Right renal pelvis (tissue), 4 donors: Measurements from ENCODE around the gene SPDYC. TPM values are rescaled to one million over a fixed set of nuclear protein-coding genes. Genes with fewer than 3 reads are reported as not detected.

Experiments used
- DNase-seq, 4 donors: peaks; one replicate each; pipeline ENCODE4 v3.0.0-alpha.2; 2013; ENCODE audit warnings: low read depth in 4 of 4, low spot score in 3 of 4, missing footprints in 1 of 4
- polyA plus RNA-seq, 4 donors: library from polyadenylated mRNA; unstranded; fragments of 120-200 nt; gene quantifications; one replicate each; pipeline ENCODE4 v1.2.1, GENCODE V29; 2013; ENCODE audit not compliant: insufficient read length in 4 of 4

Gene SPDYC
- polyA plus RNA-seq, 4 donors: 0.15 to 0.17 TPM; not detected in 2

- DNase-seq: no peak
These were observed 34.1 kb downstream of the SPDYC start for GRCh38 chr11:65204143-65204542.

- DNase-seq: no peak
These were observed 34.9 kb downstream of the SPDYC start for GRCh38 chr11:65204646-65205601.

- no peak for DNase-seq
These were observed 35.6 kb downstream of the SPDYC start for GRCh38 chr11:65205602-65205967.

GRCh38 chr11:65206441-65206841 lies 36.4 kb downstream of the SPDYC start:
- DNase-seq: no peak

GRCh38 chr11:65206901-65207300 lies 36.9 kb downstream of the SPDYC start:
- DNase-seq: no peak

GRCh38 chr11:65207918-65208784 lies 38.1 kb downstream of the SPDYC start:
- no peak for DNase-seq

GRCh38 chr11:65208785-65209710 lies 39.0 kb downstream of the SPDYC start:
- no peak for DNase-seq

- DNase-seq: no peak
These were observed 39.8 kb downstream of the SPDYC start for GRCh38 chr11:65209711-65210360.

GRCh38 chr11:65210361-65210731 lies 40.3 kb downstream of the SPDYC start:
- no peak for DNase-seq

GRCh38 chr11:65210748-65211147 lies 40.7 kb downstream of the SPDYC start:
- no peak for DNase-seq

GRCh38 chr11:65211293-65212105 lies 41.5 kb downstream of the SPDYC start:
- DNase-seq: no peak

- no peak for DNase-seq
These were observed 42.3 kb downstream of the SPDYC start for GRCh38 chr11:65212226-65212801.

- no peak for DNase-seq
These were observed 43.5 kb downstream of the SPDYC start for GRCh38 chr11:65213322-65214211.

GRCh38 chr11:65214212-65214845 lies 44.3 kb downstream of the SPDYC start:
- DNase-seq: no peak

GRCh38 chr11:65215441-65216076 lies 45.5 kb downstream of the SPDYC start:
- DNase-seq: no peak

GRCh38 chr11:65216830-65217229 lies 46.8 kb downstream of the SPDYC start:
- DNase-seq: no peak
